Stimulated activated CD4-positive, alpha-beta T cell treated with anti-CD3 and anti-CD28 coated beads, Interleukin-2, amount 100 ng/mL, for 4 hours (primary cell): ENCODE results near the gene SKI.

Experiments
- DNase-seq: peaks from one replicate; pipeline ENCODE4 v3.0.0-alpha.2; 2020; ENCODE audit warnings: low read depth

SKI gene

DNA sequence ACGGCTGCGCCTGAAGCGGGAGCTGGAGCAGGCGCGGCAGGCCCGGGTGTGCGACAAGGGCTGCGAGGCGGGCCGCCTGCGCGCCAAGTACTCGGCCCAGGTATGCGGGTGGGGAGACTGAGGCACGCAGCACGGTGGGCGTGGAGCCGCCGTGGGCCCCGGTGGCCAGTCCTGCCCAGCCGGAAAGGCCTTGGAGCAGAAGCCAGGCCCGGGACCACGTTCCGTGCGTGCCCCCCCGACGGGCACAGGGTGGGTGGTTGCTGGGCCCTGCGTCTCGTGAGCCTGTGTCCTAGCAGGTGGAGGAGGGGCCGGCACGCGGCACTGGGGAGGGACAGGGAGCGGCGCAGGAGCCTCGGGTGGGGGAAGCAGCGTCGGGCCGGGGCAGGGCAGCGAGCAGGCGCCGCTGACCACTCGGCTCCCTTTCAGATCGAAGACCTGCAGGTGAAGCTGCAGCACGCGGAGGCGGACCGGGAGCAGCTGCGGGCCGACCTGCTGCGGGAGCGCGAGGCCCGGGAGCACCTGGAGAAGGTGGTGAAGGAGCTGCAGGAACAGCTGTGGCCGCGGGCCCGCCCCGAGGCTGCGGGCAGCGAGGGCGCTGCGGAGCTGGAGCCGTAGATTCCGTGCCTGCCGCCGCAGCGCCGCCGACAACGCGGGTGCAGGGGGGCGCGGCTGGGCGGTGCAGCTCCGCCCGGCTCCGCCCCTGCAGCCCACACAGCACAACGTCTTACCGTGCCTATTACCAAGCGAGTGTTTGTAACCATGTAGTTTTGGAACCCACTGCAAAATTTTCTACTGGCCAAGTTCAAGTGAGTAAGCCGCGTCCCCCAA, 78.2 kb downstream of the SKI start:
- no peak for DNase-seq

DNA sequence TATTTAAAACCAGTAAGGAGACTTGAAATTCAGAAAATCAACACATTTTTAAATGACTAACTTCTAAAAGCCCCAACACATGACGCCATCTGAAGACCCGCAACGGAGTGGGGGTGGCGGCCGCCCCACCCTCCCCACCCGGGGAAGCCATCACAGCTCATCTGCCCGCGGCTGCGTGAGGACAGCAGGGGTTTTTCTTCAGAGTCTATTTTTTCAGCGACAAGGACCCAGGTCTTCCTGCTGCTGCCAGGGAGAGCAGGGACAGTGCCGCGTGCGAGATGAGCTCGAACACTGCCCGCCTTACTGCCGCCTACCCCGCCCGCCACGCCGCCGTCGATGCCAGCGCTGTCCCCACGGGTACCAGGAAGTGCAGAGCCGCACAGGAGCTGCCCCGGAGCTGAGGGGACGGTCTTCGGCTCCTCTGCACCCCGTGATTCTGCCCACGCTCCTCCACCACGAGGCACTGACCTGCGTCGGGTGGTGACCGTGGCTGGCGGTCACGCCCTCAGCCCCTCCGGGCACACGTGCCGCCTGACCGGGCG, 79.0 kb downstream of the SKI start:
- DNase-seq = no peak

- no peak for DNase-seq
These were observed 79.9 kb downstream of the SKI start for GRCh38 chr1:2307972-2308371.

DNA sequence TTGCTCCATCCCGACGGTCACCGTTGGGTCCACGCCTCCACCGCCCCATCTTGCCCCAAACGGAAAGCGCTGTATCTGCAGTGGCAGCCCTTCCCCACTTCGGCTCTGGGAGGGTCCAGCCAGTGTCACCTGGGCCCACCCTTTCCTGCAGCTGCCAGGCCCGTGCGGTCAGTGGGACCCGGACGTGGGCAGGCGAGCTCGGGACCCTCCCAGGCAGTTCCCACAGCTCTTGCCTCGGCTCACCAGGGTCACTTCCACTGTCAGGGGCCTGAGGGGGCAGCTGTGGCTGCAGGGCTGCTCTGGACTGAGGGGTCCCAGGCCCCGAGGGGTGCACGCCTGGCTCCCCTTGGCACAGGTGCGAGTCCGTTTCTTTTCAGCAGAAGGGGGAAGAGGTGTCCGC, 80.7 kb downstream of the SKI start:
- no peak for DNase-seq

DNA sequence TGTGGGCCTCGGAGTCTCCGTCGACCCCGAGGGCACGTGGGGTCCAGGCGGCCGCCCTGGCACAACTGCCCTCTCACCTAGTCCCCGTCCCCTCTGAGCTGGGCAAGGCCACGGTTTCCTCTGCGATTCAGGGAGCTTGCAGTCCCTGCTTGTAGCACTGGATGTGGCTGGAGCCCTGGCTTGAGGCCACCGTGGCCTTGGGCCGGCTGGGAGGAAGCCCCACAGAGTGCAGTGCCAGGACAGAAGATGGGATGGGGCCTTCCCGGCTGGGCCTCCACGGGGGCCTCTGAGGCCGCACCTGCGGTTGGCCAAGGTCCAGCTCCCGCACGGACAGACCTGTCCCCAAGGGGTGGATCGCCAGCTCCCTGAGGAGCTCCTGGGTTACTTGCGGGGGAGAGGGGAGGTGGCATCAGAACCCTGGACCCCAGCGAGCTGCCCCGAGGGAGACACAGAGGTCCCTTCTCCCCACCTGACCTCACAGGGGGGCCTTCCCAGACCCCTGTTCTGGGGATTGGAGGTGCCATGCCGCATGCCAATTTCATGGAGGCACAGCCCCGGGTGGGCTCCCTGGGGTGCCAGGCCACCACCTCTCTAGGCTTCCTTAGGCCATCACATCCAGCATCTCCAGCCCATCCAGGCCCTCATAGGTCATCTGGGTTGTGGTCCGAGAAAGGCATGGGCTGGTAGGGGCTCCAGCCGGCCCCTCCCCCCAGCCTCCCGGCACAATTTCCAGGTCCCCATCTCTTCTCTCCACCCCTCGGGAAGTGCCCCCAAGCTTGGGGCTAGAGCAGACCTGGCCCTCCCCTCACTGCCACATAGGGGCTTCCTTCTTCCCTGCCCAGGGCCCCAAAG, 82.4 kb downstream of the SKI start:
- no peak for DNase-seq

- DNase-seq = peak; percentile 42
These were observed 83.3 kb downstream of the SKI start for GRCh38 chr1:2311184-2312032.

GRCh38 chr1:2312160-2312514, 84.0 kb downstream of the SKI start:
- DNase-seq = no peak

DNA sequence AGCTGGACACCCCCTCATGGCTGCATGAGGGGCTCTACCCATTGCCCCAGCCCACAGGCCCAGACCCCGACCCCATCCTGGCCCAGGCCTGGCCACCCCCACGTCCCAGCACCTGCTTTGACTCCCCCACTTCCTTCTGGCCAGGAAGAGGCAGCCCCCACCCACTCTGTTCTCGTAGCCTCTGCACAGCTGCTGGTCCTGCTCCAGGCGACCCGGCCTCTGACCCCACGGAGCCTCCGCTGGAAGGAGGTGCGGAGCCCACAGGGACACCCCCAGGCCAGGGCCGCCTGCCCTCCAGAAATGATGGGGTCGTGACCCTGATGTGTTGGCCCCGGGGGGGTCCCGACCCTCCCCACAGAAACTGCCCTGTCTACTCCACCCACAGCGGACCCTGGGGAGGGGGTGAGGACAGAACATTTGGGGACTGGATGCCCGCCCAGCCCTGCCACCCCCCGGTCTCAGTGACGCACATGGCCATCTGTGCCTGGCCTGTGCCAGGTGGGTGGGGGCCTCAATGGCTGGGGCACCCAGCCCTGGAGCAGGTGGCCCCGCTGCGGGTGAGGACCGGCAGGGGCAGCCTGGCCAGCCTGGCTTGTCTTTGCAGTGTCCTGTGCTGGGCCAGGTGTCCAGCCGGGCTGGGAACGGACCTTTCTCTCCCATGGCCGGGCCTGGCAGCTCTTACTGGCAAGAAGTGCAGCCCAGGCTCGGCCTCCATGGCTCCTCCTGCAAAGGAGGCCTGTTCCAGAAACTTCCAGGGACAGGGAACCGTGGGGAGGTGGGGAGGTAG, 84.6 kb downstream of the SKI start:
- DNase-seq = no peak

DNA sequence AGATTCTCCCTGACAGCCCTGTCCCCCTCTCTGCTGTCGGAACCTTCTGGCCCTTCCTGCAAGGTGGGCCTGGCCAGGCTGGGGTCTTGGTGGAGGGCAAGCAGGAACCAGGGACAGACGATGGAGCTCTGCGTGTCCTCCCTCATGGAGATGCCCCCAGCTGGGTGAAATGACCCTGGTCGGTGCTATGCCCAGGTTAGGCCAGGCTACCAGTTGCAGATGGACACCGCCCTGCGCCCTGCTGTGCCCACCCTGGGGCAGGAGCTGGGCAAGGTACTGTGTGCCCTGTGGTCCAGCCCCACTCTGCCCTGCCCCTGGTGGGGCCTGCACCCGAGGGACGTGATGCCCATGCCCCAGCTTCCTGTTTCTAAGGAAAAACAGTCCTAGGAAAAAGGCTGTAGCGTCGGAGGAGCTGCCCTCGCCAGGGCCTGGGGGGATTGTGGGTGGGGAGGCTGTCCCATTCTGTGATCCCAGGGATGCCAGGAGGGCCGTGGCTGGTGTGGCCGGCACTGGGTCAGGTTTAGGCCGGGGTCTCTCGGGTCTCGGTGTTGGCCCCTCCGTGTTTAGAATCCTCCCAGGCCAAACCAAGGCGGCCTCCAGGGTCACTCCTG, 85.6 kb downstream of the SKI start:
- DNase-seq = no peak

- DNase-seq = no peak
These were observed 86.2 kb downstream of the SKI start for GRCh38 chr1:2314273-2314802.

DNA sequence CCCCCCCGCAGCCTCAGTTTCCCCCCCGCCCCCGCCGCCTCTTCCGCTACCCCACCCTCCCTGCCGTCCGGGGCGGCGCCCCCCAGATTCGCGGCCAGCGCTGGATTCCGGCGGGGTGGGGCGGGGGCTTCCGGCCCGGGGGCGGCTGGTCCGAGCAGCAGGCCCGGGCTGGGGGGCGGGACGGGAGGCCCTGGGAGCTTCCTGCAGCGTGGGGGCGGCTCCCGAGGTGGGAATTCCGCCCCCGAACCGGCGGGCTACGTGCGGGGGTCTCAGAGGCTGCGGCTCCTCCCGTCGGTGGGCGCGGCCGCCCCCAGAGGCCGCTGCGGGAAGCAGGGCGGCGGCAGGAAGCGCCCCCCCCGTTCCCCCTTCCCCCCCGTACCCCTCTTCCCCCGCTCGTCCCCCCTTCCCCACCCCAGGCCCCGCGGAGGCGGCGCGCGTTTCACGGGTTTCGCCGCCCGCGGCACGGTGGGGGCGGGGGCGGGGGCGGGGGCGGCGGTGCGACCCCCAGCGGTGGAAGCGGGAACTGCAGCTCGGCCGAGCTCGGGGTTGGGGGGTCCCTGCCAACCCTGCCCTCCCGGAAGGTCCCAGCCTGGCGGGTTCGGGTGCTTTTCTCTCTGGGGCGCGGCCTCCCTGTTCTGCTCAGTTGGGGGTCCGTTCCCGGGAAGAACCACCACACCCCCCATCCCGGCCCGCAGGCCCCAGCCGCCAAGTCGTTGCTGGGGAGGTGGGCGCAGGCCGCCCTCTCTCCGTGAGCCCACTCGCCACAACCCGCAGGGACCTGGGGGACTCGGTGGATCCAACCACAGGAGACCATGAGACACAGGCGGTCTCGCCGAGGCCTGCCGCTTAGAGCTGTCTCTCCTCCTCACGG, 86.9 kb downstream of the SKI start:
- peak; percentile 59 for DNase-seq

- no peak for DNase-seq
These were observed 87.7 kb downstream of the SKI start for GRCh38 chr1:2315674-2316450.

DNA sequence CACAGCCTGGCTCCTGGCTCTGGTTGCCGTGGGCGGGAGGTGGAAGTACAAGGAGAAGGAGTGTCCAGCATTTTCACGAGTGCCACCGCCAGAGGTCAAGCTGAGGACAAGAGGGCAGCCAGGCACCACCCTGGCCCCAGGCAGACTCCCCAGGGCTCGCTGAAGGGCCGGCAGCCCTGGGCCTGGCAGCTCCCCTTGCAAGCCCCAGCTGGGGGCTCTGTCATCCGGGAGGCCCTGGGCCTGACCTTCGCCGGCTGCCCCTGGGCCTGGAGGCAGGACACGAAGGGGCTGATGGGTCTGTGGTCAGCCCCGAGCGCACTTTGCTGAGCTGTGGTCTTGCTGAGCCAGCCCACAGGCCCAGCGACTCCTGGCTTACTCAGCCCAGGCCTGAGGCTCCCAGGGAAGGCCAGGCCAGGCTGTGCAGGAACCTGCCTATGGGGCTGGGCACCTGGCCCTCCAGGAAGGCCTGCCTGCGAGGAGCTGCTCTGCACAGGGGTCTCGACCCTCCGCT, 88.4 kb downstream of the SKI start:
- no peak for DNase-seq

DNA sequence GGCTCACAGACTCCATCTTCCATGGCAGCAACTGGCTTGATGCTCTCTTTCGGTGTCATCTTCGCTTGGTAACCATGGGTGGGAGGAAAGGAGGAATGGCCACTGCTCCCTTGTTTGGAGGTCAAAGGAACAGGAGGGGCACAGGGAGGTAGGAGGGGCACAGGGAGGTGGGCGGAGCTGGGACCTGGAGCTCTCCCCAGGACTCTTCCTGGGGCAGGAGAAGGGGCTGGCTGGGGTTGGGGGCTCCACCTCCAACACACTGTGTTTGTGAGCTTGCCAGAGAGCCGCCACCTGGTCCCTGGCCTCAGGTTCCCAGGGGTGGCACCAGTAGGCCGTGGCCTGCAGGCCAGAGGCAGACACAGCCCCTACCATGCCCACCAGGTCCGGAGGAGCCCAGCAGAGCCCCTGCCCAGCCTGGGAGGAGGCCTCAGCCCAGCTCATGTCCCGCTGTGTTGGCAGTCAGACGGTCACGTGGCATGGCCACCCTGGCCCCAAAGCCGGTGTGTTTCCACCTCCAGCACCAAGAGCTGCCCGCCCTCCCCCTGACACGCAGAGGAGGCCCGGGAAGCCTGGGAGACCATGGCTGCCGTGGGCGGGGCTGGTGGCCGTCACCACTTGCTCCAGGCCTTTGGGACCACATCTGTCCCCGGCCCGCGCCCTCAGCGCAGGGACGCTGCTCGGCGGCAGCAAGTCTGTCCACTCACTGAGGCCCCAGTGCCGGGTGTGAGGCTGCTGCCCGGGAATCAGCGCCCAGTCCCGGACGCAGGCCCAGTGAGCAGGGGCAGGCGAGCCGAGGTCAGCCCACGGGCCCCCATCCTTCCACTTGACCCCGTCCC, 89.3 kb downstream of the SKI start:
- DNase-seq = no peak

- DNase-seq = no peak
These were observed 90.5 kb downstream of the SKI start for GRCh38 chr1:2318314-2319278.

DNA sequence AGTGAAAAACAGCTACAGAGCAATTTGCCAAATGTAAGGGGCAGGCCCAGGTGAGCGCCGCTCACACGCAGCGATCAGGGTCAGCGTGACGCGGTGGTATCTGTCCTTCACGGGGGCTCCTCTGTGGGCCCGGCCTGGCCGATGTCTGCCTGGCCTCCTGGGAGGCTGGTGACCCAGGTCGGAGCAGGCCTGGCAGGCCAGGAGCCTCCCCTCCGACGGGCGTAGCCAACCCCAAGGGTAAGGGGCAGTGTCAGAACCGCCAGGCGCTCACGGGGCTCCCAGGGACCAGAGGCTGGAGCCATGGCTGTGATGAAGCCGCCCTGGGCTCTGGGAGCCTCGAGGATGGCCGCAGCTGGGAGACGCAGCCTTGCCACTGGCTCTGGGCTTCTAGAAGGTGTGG, 91.2 kb downstream of the SKI start:
- DNase-seq = no peak

GRCh38 chr1:2320006-2320405, 91.9 kb downstream of the SKI start:
- DNase-seq = no peak
